ENCODE measurements around the gene SLC7A7. TPM values are rescaled to one million over a fixed set of nuclear protein-coding genes. Genes with fewer than 3 reads are reported as not detected.

Gene SLC7A7
- total and polyA plus RNA-seq, 2 of the 13 experiments (the other 11 are each of a cell fraction or from before 2014, with no cell fraction given): 0.13 to 0.63 TPM

- TF ChIP-seq SP2 (CRISPR knock-in tag; IDR thresholded peaks at IDR 0.05) (no peak), ZBTB42 (CRISPR knock-in tag; IDR thresholded peaks at IDR 0.05) (no peak), ZNF83 (CRISPR knock-in tag; IDR thresholded peaks at IDR 0.05; ENCODE audit: borderline replicate concordance) (0 out of 2 replicates have a peak, but pooled peaks have one; percentile 39), ZNF24 (IDR thresholded peaks at IDR 0.05) (no peak), PBX3 (CRISPR knock-in tag; IDR thresholded peaks at IDR 0.05; ENCODE audit: borderline replicate concordance) (no peak), ZNF30 (CRISPR knock-in tag; IDR thresholded peaks at IDR 0.05) (no peak), RAD51 (IDR thresholded peaks at IDR 0.05; ENCODE audit: borderline replicate concordance) (no peak), ZNF207 (IDR thresholded peaks at IDR 0.05; ENCODE audit: borderline replicate concordance) (no peak), SRSF4 (IDR thresholded peaks at IDR 0.05; ENCODE audit: low read depth, low read length, poor library complexity, severe bottlenecking) (no peak), NCOR1 (IDR thresholded peaks at IDR 0.05; ENCODE audit: borderline replicate concordance, low read length) (no peak), TEAD3 (CRISPR knock-in tag; optimal IDR thresholded peaks at IDR 0.05; ENCODE audit: borderline replicate concordance) (peak; percentile 39), SRSF9 (IDR thresholded peaks at IDR 0.05; ENCODE audit: borderline replicate concordance, insufficient read depth, low read depth, low read length, poor library complexity, severe bottlenecking) (no peak), ZNF180 (CRISPR knock-in tag; IDR thresholded peaks at IDR 0.05; ENCODE audit: borderline replicate concordance, low read depth) (no peak), RXRB (CRISPR knock-in tag; IDR thresholded peaks at IDR 0.05; ENCODE audit: borderline replicate concordance) (no peak), ZNF484 (CRISPR knock-in tag; IDR thresholded peaks at IDR 0.05; ENCODE audit: borderline replicate concordance, low read depth) (no peak), ZNF230 (CRISPR knock-in tag; IDR thresholded peaks at IDR 0.05) (no peak), ATM (IDR thresholded peaks at IDR 0.05; ENCODE audit: borderline replicate concordance) (no peak), HNRNPUL1 (IDR thresholded peaks at IDR 0.05; ENCODE audit: low read depth, low read length) (no peak)
- TF ChIP-seq, protein P1, sequence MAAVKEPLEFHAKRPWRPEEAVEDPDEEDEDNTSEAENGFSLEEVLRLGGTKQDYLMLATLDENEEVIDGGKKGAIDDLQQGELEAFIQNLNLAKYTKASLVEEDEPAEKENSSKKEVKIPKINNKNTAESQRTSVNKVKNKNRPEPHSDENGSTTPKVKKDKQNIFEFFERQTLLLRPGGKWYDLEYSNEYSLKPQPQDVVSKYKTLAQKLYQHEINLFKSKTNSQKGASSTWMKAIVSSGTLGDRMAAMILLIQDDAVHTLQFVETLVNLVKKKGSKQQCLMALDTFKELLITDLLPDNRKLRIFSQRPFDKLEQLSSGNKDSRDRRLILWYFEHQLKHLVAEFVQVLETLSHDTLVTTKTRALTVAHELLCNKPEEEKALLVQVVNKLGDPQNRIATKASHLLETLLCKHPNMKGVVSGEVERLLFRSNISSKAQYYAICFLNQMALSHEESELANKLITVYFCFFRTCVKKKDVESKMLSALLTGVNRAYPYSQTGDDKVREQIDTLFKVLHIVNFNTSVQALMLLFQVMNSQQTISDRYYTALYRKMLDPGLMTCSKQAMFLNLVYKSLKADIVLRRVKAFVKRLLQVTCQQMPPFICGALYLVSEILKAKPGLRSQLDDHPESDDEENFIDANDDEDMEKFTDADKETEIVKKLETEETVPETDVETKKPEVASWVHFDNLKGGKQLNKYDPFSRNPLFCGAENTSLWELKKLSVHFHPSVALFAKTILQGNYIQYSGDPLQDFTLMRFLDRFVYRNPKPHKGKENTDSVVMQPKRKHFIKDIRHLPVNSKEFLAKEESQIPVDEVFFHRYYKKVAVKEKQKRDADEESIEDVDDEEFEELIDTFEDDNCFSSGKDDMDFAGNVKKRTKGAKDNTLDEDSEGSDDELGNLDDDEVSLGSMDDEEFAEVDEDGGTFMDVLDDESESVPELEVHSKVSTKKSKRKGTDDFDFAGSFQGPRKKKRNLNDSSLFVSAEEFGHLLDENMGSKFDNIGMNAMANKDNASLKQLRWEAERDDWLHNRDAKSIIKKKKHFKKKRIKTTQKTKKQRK (IDR thresholded peaks at IDR 0.05; ENCODE audit: low read length): no peak
- TF ChIP-seq, protein P2, sequence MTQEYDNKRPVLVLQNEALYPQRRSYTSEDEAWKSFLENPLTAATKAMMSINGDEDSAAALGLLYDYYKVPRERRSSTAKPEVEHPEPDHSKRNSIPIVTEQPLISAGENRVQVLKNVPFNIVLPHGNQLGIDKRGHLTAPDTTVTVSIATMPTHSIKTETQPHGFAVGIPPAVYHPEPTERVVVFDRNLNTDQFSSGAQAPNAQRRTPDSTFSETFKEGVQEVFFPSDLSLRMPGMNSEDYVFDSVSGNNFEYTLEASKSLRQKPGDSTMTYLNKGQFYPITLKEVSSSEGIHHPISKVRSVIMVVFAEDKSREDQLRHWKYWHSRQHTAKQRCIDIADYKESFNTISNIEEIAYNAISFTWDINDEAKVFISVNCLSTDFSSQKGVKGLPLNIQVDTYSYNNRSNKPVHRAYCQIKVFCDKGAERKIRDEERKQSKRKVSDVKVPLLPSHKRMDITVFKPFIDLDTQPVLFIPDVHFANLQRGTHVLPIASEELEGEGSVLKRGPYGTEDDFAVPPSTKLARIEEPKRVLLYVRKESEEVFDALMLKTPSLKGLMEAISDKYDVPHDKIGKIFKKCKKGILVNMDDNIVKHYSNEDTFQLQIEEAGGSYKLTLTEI (CRISPR knock-in tag; conservative IDR thresholded peaks at IDR 0.05): no peak
Measured at GRCh38 chr14:22752422-22752821, 62.8 kb downstream of the SLC7A7 start (continued).

All from HepG2 (cell line).